Activated CD4-positive, CD25-positive, alpha-beta regulatory T cell treated with anti-CD3 and anti-CD28 coated beads, Interleukin-2, amount 50 U/mL, for 24 hours (primary cell): ENCODE data around the gene RNFT2.

ENCODE experiments used
- ATAC-seq, 2 donors: fragments of 150-1000 bp; cut with Tn5 transposase; one replicate each; pipeline ENCODE4 v1.10.0; 2021; ENCODE audit warnings: mild to moderate bottlenecking in 1 of 2, moderate library complexity in 1 of 2

The RNFT2 gene

DNA sequence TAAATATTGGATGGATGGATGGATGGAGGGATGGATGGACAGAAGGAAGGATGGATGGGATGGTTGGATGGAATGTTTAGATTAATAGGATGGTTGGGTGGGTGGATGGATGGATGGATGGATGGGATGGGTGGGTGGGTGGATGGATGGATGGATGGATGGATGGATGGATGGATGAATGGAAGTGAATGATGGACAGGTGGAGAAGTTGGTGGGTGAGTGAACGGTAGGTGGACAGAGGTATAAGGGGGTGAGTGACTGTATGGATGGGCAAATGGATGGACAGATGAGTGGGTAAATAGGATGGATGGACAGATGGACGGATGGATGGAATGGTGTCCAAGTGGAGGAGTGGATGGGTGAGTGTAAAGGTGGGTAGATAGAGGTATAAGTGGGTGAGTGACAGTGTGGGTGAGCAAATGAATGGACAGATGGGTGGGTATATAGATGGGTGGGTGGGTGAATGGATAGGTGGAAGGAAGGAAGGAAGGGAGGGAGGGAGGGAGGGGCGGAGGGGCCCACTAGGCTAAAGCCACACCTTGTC, 101.2 kb downstream of the RNFT2 start:
- ATAC-seq = no peak

DNA sequence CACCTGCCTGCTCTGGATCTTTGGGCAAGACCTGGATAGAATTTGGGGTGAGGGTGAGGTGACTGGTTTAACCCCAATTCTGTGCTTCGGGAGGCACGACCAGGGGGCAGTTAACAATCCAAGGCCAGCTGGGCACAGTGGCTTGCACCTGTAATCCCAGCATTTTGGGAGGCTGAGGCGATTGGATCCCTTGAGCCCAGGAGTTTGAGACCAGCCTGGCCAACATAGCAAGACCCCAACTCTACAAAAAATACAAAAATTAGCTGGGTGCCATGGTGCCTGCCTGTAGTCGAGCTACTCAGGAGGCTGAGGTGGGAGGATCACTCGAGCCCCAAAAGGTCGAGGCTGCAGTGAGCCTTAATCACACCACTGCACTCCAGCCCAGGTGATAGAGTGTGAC, 105.0 kb downstream of the RNFT2 start:
- ATAC-seq = no peak

DNA sequence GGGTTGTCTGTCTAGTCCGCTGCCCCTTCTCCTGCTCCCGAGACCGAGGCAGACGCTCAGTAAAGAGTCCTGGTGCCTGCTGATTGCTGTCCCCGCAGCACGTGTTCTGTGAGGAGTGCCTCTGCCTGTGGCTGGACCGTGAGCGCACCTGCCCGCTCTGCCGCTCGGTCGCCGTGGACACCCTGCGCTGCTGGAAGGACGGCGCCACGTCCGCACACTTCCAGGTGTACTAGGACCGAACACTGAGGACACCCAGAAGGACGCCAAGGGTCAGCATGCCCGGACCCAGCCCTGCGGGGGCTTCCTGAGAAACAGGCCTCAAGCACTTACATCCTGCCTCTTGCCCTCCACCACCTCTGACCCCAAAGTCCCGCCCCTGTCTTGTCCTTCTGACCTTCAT, 111.1 kb downstream of the RNFT2 start:
- ATAC-seq = no peak

DNA sequence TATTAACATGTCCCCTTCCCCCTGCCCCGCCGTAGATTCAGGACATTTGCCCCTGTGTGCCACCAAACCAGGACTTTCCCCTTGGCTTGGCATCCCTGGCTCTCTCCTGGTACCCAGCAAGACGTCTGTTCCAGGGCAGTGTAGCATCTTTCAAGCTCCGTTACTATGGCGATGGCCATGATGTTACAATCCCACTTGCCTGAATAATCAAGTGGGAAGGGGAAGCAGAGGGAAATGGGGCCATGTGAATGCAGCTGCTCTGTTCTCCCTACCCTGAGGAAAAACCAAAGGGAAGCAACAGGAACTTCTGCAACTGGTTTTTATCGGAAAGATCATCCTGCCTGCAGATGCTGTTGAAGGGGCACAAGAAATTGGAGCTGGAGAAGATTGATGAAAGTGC, 114.2 kb downstream of the RNFT2 start:
- no peak for ATAC-seq

DNA sequence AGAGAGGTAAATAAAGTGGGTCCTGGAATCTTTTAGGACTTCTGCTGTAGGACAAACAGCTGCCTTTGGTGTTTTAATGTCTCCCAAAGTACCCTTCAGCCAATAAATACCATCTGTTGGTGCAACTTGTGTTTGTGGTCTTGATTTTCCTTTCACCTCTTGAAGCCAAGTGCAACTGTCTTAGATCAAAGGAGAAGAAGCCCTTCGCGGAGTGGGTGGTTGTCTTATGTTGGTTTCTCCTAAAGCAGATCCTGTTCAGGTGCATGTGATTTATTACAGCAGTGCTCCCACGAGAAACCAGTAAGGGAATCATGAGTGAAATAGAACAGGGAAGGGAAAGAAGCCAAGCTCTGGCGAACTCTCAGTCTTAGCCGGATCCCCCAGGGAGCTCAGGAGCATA, 115.4 kb downstream of the RNFT2 start:
- ATAC-seq = no peak

DNA sequence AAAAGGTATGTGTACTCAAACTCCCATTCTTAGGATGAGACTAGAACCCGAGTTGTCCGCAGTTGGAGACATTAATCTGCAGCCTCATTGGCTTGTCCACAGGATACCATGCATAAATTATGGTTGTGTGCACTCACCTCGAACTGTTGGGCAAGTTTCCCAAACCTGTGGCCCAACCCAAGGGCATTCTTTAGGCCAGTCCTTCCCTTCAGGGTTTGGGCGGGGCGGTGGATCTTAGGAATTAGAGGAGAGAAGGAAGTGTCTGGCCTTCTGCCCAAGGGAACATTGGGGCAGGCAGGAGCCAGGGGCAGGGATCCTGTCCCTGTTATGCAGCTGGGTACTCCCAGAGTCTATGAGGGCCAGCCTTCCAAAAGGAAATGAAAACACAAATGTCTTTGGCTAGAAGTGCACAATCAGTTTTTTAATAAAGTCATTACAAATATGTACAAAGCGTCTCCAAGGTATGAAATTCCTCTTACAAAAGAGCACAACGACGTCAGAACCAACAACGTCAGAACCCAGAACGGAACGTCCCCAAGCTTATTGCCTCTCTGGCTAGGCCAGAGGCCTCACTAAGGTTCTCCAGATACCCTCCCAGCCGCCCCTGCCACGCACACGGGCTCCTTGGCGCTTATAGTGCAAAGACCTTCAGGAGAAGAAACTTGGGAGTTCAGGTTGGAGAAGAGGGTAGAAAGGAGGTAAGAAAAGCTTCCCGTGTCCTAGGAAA, 117.8 kb downstream of the RNFT2 start:
- no peak for ATAC-seq

DNA sequence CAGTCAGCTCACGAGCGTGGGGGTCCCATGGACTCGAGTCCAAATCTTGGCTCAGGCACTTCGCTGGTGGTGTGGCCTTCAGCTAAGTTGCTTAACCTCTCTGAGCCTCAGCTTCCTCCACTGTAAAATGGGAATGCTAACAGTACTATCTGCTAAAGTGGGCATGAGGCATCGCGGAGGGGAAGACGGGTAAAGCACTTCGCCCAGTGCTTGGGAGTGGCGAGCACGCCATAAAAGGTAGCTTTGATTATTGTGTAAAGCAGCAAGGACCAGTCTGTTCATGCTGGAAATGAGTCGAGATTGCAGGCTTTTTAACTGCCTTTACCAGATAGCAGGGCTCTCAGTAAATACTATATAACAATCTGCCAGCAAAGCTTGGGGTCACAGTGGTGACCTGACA, 118.6 kb downstream of the RNFT2 start:
- ATAC-seq = no peak

DNA sequence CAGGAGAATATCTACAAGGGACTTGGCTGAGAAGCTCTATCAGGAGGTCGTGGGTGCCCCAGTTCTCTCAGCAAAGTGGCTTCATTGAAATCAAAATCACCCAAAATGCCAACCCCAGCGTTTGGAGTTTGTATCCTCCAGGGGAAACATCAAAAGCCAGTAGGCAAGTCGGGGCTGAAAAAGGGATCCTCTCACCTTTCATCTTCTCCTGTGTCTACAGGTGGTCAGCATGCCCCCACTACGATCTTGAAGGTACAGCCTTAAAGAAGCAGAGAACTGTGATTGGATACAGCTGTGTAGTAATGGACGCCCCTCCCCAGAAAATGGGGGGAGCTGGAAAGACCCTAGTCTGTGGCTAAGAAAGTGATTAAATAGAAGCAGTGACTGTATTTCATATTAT, 121.0 kb downstream of the RNFT2 start:
- no peak for ATAC-seq

DNA sequence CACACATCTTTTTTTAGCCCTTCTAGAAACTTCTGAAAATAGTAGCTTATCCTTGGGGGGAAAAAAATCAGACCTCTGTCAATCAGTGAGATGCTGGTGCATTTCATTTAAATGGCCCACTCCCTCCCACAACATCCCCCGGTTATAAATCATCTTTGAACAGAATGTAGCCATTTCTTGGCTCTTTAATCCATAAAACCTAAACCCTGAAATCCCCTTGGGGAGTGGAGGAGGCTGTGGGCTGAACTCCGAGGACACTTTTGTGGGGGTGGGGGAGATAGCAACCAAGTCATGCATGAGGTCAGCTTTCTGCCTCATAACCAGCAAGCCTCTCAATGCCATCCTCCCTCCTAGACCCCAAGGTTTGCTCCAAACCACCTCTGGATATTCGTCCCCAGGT, 122.1 kb downstream of the RNFT2 start:
- no peak for ATAC-seq

DNA sequence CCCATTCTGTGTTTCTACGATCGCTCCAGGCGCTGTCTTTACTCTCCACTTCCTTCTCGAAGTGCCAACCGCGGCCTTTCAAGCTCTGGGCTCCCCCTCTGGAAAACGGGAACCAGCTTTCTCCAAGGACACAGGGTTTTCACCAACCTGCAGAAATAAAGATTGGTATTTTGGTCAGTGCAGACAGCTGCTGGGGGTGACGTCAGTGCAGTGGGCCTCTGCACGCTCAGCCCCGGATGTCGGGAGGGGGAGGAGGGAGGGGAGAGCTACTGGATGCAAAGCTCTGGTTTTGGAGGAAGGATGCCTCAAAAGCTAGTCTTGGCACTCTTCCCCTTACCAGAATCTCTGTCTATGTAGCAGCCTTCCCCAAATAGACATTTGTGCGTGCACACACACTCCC, 123.2 kb downstream of the RNFT2 start:
- ATAC-seq = peak in 1 of 2 donors; percentile 65

DNA sequence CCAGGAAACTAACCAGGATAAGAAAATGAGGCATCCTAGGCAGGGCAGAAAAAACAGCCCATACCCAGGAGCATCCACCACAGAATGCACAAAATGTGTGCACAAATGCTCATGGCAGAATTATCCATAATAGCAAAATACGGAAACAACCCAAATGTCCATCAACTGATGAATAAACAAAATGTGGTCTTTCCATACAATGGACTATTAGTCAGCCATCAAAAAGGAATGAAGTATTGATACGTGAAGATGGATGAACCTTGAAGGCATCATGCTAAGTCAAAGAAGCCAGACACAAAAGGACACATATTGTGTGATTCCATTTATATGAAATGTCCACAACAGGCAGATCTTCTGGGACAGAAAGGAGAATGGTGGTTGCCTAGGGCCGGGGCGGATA, 124.1 kb downstream of the RNFT2 start:
- ATAC-seq = no peak

DNA sequence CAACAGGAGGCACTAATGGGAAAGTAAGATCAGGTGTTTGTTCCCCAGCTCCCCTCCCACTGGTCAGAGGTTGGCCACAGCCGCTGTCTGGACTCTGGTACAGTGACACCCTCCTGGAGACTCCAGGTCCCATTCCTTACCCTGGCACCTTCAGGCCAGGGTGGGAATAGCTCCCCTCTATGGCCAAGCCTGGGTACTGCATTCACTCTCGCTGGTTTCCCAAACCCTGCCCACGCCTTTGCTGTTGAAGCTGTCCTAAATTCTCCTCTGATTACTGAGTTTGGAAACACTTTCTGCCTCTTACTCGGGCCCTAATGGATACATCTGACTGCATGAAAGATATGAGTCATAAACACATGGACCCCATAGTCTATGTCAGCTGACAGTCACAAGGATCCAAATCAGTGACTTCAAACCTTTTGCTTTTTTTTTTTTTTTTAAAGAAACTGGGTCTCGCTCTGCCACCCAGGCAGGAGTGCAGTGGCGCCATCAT, 125.2 kb downstream of the RNFT2 start:
- ATAC-seq = no peak

DNA sequence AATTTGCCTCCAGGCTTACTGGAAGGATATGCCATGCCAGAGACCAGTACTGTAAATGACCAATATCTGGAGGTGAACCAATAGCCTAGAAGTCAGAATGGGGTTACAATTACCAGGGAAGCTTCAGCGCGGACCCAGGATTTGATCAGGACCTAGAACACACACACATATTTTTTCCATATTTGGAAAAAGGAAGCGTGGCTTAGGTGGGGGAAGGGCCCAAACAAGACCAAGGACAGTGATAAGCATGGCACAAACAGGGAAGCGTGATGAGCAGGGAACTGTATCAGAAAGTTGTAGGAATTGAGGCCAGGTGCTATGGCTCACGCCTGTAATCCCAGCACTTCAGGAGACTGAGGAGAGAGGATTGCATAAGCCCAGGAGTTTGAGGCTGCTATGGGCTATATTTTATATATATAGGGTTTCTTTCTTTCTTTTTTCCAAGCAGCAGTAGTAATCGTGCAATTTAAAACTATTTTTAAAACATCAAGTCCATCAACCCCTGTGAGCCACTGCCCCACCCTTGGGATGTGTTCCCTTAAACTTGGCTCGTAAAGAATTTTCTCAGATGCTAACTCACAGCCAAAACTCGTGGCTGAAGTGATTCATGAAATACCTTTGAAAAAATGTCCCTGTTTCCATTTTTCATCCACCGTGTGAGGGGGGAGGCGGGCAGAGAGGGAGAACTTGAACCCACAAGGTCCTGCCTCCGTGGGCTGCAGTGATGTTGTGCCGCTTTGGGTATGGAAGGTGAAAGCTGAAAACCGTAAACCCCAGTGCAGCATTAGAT, 126.5 kb downstream of the RNFT2 start:
- ATAC-seq = no peak

DNA sequence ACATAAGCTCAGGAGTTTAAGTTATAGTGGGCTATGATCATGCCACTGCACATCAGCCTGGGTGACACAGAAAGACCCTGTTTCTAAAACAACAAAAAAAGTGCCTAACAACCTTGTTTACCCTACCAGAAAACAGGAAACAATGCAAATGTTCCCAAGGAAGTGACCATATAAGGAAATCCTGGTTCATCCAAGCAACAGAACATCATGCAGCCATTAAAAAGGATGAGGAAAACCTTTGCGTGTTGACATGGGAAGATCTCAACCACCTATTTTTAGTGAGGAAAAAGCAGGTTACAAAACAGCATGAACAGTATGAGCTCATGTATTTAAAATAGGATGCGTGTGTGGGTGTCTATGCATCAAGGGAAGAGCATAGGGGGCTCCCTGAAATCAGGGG, 129.4 kb downstream of the RNFT2 start:
- no peak for ATAC-seq

DNA sequence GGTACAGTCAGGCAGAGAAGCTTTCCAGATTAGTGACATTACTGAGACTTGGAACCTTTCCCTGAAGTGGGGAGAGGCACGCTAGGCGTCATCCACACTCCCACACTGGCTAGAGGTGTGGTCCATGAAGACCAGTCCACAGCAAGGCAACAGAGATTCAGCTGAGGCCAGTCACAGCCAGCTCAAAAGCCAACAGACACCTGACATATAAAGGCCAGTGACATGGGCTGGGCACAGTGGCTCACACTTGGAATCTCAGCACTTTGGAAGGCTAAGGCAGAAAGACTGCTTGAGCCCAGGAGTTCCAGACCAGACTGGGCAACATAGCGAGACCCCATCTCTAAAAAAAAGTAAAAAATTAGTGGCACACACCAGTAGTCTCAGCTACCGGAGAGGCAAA, 132.2 kb downstream of the RNFT2 start:
- no peak for ATAC-seq

DNA sequence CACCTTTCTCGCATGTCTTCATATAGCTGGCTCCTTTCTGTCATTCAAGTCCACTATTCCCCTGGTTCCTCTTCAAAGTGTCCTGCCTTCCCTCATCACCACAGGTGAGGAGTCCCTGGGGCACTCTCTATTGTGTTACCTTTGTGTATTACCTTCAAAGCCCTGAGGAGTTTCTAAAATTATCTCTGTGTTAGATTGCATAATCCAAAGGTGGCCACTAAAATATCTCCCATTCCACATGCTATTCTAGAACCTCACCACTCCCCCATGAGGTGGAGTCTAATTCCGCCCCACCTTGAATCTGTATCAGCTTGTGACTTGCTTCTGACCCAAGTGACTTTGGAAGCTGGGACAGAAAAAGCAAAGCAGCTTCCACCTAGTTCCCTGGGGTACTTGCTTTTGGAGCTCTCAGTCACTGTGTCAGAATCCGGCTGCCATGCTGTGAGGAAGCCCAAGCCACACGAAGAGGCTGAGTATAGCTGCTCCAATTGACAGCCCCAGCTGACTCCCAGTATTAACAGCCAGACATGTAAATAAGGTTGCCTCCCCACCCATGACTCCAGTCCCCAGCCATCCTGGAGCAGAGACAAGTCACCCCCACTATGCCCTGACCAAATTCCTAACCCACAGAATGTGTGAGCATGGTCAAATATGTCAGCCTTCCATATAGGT, 136.3 kb downstream of the RNFT2 start:
- ATAC-seq = no peak

DNA sequence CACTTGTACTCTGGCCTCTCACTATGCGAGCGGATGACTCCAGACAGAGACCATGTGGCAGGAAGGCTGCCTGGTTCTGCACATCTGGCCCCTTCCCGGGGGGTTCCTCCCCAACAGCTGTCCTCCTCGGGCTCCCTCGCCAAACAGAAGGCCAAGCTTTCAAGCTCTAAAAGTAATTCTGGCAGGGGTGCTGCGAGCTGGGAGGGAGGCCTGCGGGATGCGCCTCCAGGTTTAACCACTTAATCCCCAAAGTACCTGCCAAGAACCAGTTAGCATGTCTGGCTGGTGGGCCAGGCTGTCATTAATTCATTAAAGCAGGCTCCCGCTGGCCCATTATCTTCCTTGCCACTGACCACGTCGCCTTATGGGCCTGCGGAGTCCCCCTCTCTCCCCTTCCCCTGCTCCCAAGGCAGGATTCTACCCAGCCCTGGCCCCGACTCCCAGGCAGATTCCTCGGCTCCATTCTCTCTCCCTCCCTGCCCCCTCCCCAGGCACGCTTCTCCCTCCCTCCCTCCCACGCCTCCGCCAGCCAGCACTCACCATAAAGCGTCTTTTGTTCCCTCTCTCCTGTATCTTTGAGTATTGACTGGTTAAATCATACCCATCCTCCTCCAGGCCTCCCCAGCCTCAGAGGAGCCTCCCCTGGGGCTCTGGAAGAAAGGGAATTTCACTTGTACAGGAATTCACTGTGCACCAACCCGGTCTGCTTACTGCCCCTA, 138.2 kb downstream of the RNFT2 start:
- no peak for ATAC-seq

DNA sequence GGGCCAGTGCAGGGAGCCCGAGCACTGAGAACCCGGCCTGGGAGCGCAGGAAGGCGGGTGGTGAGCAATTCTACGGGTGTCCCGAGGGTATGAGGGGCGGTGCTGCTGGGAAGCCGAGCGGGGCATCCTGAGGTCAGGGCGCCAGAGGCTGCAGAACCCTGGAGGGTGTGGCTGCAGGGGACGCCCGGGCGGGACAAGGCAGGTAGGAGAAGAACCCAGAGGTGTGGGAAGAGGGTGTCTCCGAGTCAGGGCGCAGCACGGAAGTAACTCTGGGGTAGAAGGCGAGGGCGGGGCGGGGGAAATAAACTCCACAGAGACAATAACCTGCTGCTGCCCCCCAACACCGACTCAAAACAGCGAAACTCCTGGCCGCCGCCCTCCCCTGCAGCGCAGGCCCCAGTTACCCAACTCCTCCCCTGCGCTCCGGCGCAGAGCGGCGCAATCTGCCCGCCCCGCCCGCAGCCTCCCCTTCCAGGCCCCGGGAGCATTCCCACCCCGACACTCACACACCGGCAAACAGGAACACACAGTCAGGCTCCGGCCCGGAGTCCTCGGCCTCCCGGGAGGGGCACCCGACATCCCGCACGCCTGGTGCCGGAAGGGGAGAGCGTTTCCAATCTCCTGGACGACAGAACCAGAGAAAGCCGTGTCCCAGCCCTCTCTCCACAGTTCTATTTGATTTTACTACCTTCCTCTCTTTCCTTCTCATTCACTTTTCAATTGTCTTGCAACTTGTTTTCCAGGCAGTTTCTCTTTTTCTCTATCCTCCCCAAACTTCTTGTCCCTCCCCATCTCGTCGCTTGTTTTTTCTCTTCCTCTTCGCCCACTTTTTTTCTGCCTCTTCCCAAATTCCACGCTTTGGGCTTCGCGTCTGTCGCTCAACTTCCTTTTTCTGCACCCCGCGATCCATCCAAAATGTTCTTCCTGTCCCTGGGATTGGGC, 140.7 kb downstream of the RNFT2 start:
- ATAC-seq = no peak

DNA sequence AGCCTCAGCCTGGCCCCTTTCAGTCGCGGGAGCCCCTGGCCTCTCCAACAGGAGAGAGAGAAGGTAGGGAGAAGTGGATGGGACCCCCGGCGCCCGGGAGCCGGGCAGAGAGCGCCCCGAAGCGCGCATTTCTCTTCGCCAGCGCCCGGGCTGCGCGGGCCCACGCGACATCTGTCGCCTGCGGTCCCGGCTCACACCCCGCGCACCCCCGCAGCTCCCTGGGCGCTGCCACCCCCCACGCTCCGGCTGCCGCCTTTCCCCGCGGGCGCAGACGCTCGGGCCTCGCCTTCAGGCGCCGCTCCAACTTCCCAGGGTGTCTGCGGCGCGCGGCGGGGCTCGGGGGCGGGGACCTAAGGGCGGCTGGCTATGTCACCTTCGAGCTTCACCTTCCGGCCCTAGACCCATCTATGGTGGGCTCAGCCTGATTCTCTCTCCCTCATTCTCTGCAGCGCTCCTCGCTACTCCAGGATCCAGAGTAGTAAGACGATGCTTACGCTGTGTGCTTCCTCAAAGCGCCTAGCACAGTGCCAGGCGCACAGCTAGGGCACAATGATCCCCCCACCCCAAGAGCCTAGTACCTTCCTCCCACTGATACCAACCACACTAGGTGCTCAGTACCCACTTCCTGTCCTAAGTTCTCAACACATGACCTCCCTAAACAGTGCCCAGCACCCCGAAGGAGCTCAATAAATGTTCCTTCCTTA, 141.5 kb downstream of the RNFT2 start:
- ATAC-seq = no peak

DNA sequence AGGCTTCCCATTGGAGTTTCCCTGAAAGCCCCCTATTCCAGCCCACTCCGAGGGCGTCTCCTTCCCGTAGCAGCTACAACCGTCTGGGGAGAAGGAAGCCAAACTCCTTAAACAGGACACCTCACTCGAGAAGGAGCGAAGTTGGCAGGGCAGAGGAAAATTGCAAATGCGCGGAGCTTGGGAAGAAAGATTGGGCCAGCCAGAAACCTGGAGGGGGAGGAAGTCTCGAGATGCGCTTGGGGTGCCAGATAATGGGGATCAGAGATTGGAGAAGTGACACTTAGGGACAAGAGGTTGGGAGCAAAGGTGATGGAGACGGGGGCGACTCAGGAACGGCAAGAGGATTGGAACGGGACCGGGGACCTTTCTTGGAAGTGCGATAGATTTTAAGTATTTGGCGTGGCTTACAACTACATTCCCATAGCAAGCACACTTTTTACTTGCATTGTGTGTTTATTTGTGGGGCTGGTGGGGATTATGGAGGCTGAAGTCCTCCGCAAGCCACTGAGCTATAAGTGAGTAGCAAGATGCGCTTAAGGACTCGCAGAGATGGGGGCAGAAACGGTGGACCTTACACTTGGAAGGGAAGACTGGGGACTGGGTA, 142.2 kb downstream of the RNFT2 start:
- peak in 1 of 2 donors; percentile 19 for ATAC-seq
